GM21717 (cell line): ENCODE data around the gene ATAD3A.
"Not testable (repeated sequence)": the region's sequence is repeated elsewhere in the genome, so short reads cannot be mapped to it uniquely, and the experiment has no call there.

Experiments
- ATAC-seq: cut with Tn5 transposase; IDR thresholded peaks from one replicate; pipeline ENCODE4 v1.9.1; 2021; ENCODE audit warnings: mild to moderate bottlenecking, moderate library complexity; ENCODE audit not compliant: unreplicated experiment

The ATAD3A gene

GRCh38 chr1:1489231-1489630 is 22.7 kb upstream of the ATAD3A start:
- no peak for ATAC-seq

DNA sequence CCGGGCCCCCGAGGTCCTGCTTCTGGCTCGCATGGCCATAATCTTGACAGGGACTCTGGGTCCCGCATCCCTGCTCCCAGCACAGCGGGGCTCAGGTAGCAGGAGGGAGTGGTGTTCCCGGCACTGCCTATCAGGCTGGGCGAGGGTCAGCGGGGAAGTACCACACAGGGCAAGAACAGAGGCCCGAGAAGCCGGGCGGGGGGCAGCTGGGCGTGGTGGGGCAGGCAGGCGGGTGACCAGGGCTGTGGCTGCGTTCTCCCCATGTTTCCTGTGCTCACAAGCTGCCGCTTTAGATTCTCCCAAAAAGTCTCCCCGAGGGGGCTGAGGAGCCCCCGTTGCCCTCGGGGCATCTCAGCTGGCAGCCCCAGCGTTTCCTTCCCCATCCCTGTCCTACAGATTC is 22.1 kb upstream of the ATAD3A start:
- ATAC-seq, result no peak

DNA sequence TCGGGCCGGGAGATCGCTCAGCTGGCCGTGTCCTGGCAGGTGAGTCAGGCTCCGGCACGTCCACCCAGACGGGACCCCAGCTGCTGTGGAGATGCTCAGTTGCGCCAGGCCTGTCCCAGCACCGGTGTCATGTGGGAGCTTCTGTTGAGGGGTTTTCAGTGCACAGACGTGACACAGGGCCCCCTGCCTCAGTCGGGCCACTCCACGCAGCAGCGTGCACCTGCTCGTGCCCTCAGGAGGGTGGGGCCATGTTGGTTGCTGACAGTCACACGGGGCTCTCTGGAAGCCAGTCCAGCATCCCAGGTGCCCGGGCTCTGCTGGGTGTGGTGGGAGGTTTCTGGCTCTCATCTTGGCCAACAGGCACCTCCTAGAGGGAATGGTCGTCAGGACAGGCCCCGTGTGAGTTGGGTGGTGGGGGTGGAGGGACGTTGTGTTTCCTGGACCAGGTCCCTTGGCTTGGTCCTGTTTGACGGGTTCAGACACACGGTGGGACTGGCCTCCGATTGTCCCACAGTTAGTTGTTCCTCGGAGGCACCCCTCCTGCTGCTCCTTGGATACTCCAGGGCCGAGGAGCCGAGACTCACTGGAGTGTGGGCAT is 21.2 kb upstream of the ATAD3A start:
- no peak for ATAC-seq

- no peak for ATAC-seq
Observed at GRCh38 chr1:1491601-1492000, 20.4 kb upstream of the ATAD3A start.

DNA sequence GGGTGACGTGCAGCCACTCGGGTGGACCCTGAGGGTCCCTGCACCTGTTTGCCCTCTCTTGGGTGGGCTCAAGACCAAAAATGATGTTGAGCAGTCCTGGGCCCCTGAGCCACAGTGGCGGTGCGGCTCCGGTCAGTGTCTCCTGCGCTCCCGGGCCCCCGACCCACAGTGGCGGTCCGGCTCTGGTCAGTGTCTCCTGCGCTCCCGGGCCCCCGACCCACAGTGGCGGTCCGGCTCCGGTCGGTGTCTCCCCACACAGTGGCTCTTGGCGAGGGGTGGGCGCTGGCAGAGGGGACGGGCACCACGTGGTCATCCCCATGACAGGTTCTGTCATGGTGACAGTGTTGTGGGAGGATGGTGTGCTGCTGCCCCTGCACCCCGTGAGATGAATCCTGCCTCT is 17.7 kb upstream of the ATAD3A start:
- ATAC-seq, result not testable (repeated sequence)

- not testable (repeated sequence) for ATAC-seq
Observed at GRCh38 chr1:1495461-1495975, 16.4 kb upstream of the ATAD3A start.

- ATAC-seq, result not testable (repeated sequence)
Observed at GRCh38 chr1:1504777-1505365, 7.1 kb upstream of the ATAD3A start.

GRCh38 chr1:1505366-1505798 is 6.6 kb upstream of the ATAD3A start:
- ATAC-seq, result not testable (repeated sequence)

- not testable (repeated sequence) for ATAC-seq
Observed at GRCh38 chr1:1505801-1506200, 6.2 kb upstream of the ATAD3A start.

DNA sequence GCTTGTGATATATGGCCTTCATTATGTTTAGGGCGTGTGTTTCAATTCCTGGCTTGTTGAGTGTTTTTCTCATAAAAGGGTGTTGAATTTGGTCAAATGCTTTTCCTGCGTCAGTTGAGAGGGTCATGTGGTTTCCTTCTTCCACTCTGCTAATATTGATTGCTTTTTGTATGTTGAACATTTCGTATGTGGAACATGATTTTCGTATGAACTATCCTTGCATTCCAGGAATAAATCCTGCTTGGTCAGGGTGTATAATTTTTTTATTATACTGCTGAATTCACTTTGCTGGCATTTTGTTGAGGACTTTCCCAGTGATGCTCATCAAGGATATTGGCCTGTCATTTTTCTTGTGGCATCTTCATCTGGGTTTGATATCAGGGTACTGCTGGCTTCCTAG is 4.7 kb upstream of the ATAD3A start:
- no peak for ATAC-seq

DNA sequence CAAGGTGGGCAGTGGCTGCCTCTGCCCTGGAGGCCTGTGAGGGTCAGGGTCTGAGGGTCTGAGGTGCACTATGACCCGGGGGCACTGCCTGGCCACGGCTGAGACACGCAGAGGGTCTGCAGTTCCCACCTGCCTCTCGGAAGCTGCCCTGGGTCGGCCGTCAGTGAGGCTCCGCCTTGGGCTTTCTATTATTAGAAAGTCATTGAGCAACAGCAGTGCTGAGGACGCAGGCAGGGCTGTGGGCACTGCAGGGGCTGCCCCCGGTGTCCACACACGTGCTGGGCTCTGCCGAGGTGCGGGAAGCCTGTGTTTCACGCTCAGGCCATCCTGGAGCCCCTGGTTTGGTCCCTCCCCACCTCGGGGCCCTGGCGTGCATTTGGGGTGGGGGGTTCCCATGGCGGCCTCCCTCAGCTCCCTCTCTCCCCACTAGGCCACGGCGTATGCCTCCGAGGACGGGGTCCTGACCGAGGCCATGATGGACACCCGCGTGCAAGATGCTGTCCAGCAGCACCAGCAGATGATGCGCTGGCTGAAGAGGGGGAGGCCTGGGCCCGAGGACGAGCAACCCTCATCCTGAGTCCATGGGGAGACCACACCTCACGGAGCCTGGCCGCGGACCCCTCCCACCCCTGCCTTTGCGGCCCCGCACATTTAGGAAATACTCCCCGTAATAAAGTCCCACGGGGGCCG is 3.0 kb upstream of the ATAD3A start:
- ATAC-seq, result not testable (repeated sequence)

- ATAC-seq, result not testable (repeated sequence)
Observed at GRCh38 chr1:1509465-1509850, 2.5 kb upstream of the ATAD3A start.

- ATAC-seq, result no peak
Observed at GRCh38 chr1:1510912-1511532, 940 bp upstream of the ATAD3A start.

DNA sequence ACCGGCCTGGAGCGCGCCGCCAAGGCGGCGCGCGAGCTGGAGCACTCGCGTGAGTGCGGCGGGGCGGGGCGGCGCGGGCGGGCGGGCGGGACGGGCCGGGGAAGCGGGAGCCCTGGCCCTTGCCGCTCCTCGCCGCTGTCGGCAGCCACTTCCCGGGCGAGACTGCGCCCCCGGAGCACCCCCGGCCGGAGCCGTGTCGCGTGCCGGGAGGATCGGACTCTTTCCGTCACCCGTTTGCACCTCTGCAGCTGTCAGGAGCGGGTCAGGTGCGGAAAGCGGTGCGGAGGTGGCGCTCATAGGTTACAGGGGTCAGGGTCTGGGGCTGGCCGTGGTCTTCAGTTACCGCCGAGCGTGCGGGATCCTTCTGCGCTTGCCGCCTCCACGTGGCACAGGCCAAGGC is 463 bp downstream of the ATAD3A start:
- ATAC-seq, result not testable (repeated sequence)

GRCh38 chr1:1513675-1514074 is 1.7 kb downstream of the ATAD3A start:
- ATAC-seq, result not testable (repeated sequence)

GRCh38 chr1:1514376-1514775 is 2.4 kb downstream of the ATAD3A start:
- ATAC-seq, result not testable (repeated sequence)

DNA sequence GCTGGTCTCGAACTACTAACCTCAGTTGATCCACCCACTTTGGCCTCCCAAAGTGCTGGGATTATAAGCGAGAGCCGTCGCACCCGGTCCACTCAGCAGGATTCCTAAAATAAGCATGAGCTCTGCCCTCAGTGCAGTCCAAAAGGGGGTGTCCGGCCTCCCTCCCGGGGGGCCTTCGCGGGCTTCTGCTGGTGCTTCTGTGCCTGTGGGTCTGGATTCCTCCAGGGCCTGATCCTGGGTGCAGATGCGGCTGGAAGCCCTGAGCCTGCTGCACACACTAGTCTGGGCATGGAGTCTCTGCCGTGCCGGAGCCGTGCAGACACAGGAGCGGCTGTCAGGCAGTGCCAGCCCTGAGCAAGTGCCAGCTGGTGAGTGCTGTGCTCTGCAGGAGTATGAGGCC is 5.0 kb downstream of the ATAD3A start:
- ATAC-seq, result not testable (repeated sequence)

GRCh38 chr1:1517973-1518620 is 6.1 kb downstream of the ATAD3A start:
- ATAC-seq, result no peak

DNA sequence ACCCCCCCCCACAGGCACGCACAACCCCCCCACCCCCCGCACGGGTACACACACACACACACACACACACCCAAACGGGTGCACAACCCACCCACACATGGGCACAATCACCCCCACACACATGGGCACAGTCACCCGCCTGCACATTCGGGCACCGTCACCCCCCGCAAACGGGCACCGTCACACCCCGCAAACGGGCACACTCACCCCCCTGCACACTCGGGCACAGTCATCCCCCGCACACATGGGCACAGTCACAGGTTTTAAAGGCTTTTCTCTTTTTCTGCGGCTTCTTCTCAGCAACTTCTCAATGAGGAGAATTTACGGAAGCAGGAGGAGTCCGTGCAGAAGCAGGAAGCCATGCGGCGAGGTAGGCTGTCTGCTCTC is 6.7 kb downstream of the ATAD3A start:
- not testable (repeated sequence) for ATAC-seq

DNA sequence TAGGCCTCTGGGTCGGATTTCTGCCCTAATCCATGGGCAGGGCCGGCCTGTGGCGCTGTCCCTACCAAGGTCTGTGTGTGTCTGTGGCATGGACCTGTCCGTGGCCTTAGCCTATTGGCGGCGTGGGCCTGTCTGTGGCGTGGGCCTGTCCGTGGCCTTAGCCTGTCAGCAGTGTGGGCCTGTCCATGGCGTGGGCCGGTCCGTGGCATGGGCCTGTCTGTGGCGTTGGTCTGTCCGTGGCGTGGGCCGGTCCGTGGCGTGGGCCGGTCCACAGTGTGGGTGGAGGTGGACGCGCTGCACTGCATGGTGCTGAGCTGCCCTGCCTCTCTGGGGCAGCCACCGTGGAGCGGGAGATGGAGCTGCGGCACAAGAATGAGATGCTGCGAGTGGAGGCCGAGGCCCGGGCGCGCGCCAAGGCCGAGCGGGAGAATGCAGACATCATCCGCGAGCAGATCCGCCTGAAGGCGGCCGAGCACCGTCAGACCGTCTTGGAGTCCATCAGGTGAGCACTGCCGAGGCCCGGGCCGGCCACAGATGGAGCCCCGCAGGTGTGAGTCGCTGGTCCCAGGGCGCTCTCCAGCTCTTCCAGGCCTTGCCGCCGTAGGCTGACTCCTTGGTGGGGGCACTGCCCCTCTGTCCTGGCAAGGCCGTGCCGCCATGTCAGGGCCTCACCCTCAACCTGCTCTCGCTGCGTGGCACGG is 8.0 kb downstream of the ATAD3A start:
- ATAC-seq, result not testable (repeated sequence)
